Neural progenitor cell (in vitro differentiated cells): ENCODE results near the gene BCAN. TPM values are rescaled to one million over a fixed set of nuclear protein-coding genes. Genes with fewer than 3 reads are reported as not detected.

Source experiments
- DNase-seq: peaks from one replicate; pipeline ENCODE4 v3.0.0-alpha.2; 2016; ENCODE audit warnings: low spot score
- H2AFZ ChIP-seq: fragments of 200-600 bp; sonication (generic); replicated peaks from 2 replicates; pipeline ENCODE4 v1.6.1; 2016; ENCODE audit warnings: antibody characterized with exemption
- H3F3A ChIP-seq: fragments of 200-600 bp; sonication (generic); 2 replicates; pipeline ENCODE4 v1.6.1; 2016; ENCODE audit warnings: antibody characterized with exemption, low read depth
- H3K27ac ChIP-seq: fragments of 200-600 bp; sonication (generic); 2 replicates; pipeline ENCODE4 v1.5.1; 2016; ENCODE audit warnings: mild to moderate bottlenecking
- H3K27me3 ChIP-seq: fragments of 200-600 bp; sonication (generic); 2 replicates; pipeline ENCODE4 v1.6.1; 2016; ENCODE audit warnings: mild to moderate bottlenecking, moderate library complexity
- H3K36me3 ChIP-seq: fragments of 200-600 bp; sonication (generic); 2 replicates; pipeline ENCODE4 v1.5.1; 2016
- H3K4me1 ChIP-seq: fragments of 200-600 bp; sonication (generic); 2 replicates; pipeline ENCODE4 v1.6.1; 2016; ENCODE audit warnings: mixed run types
- H3K4me2 ChIP-seq: fragments of 200-600 bp; sonication (generic); 2 replicates; pipeline ENCODE4 v1.6.1; 2016
- H3K4me3 ChIP-seq: fragments of 200-600 bp; sonication (generic); 2 replicates; pipeline ENCODE4 v1.5.1; 2016
- H3K79me2 ChIP-seq: fragments of 200-600 bp; sonication (generic); 2 replicates; pipeline ENCODE4 v1.6.1; 2016; ENCODE audit warnings: low read depth
- H3K9ac ChIP-seq: fragments of 200-600 bp; sonication (generic); 2 replicates; pipeline ENCODE4 v1.6.1; 2016
- H3K9me3 ChIP-seq: fragments of 200-600 bp; sonication (generic); 2 replicates; pipeline ENCODE4 v1.5.1; 2016; ENCODE audit warnings: low read depth
- H4K20me1 ChIP-seq: fragments of 200-600 bp; sonication (generic); 2 replicates; pipeline ENCODE4 v1.6.1; 2016; ENCODE audit warnings: low read depth
- H3K27ac Mint-ChIP-seq: 3 replicates; pipeline ENCODE4 v1.8.0; 2021; ENCODE audit warnings: mixed read lengths
- H3K27me3 Mint-ChIP-seq: 2 replicates; pipeline ENCODE4 v1.8.0; 2022; ENCODE audit warnings: low read depth, mild to moderate bottlenecking, inconsistent platforms, moderate library complexity, mixed read lengths; ENCODE audit not compliant: insufficient read depth
- H3K36me3 Mint-ChIP-seq: 3 replicates; pipeline ENCODE4 v1.8.0; 2021; ENCODE audit warnings: mixed read lengths
- H3K4me1 Mint-ChIP-seq: 3 replicates; pipeline ENCODE4 v1.8.0; 2021; ENCODE audit warnings: mixed read lengths
- H3K4me3 Mint-ChIP-seq: 3 replicates; pipeline ENCODE4 v1.8.0; 2021; ENCODE audit warnings: mild to moderate bottlenecking, moderate library complexity, mixed read lengths
- H3K9me3 Mint-ChIP-seq: 3 replicates; pipeline ENCODE4 v1.8.0; 2020; ENCODE audit warnings: mixed read lengths
- EZH2 ChIP-seq: fragments of 200-600 bp; sonication (generic); IDR thresholded peaks from 2 replicates; pipeline ENCODE4 v1.6.1; 2017; ENCODE audit warnings: antibody characterized with exemption, mild to moderate bottlenecking, moderate library complexity
- EZH2phosphoT487 ChIP-seq: fragments of 200-600 bp; sonication (generic); IDR thresholded peaks from 2 replicates; pipeline ENCODE4 v1.6.1; 2017; ENCODE audit warnings: antibody characterized with exemption
- total RNA-seq: library from RNA; depleted of rRNA; stranded (reverse); fragments of >200 nt; gene quantifications from 2 replicates; pipeline ENCODE4 v1.2.3, GENCODE V29; 2015; ENCODE audit warnings: low replicate concordance
- TF ChIP-seq, protein P1 (sequence below): fragments of 200-600 bp; sonication (generic); IDR thresholded peaks from 2 replicates; pipeline ENCODE4 v1.5.1; 2017; ENCODE audit warnings: antibody characterized with exemption, mild to moderate bottlenecking

BCAN gene
- total RNA-seq, 1 donor from 2014 or later = not detected

DNA sequence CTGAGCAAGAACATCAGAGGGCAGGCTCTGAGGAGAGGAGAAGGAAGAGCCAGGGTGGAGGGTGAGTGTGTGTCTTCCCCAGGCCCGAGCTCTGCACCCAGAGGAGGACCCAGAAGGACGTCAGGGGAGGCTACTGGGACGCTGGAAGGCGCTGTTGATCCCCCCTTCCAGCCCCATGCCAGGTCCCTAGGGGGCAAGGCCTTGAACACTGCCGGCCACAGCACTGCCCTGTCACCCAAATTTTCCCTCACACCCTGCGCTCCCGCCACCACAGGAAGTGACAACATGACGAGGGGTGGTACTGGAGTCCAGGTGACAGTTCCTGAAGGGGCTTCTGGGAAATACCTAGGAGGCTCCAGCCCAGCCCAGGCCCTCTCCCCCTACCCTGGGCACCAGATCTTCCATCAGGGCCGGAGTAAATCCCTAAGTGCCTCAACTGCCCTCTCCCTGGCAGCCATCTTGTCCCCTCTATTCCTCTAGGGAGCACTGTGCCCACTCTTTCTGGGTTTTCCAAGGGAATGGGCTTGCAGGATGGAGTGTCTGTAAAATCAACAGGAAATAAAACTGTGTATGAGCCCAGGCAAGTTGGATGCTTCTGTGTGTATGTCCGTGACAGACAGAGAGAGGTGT is 17.1 kb downstream of the BCAN start:
- no peak overlapping the region for H3K9ac ChIP-seq
- Mint-ChIP-seq H3K4me1 (peaks cover 57% of the 10 kb centered on the region), H3K27me3 (peaks cover 33% of the 10 kb centered on the region), H3K9me3 (no peaks in the 10 kb centered on the region), H3K4me3 (peak overlapping the region; percentile 62), H3K36me3 (no peaks in the 10 kb centered on the region), H3K27ac (peak overlapping the region; percentile 92)
- DNase-seq = no peak
- H3K27ac ChIP-seq = no peak overlapping the region
- no peak overlapping the region for H3K4me3 ChIP-seq
- no peaks in the 10 kb centered on the region for H3K9me3 ChIP-seq
- H3F3A ChIP-seq = peaks cover 34% of the 10 kb centered on the region
- TF ChIP-seq, protein P1, sequence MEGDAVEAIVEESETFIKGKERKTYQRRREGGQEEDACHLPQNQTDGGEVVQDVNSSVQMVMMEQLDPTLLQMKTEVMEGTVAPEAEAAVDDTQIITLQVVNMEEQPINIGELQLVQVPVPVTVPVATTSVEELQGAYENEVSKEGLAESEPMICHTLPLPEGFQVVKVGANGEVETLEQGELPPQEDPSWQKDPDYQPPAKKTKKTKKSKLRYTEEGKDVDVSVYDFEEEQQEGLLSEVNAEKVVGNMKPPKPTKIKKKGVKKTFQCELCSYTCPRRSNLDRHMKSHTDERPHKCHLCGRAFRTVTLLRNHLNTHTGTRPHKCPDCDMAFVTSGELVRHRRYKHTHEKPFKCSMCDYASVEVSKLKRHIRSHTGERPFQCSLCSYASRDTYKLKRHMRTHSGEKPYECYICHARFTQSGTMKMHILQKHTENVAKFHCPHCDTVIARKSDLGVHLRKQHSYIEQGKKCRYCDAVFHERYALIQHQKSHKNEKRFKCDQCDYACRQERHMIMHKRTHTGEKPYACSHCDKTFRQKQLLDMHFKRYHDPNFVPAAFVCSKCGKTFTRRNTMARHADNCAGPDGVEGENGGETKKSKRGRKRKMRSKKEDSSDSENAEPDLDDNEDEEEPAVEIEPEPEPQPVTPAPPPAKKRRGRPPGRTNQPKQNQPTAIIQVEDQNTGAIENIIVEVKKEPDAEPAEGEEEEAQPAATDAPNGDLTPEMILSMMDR = no peak
- no peak for TF ChIP-seq EZH2phosphoT487
- TF ChIP-seq EZH2 = no peak
- H3K4me2 ChIP-seq = no peak overlapping the region
- H2AFZ ChIP-seq = no peak overlapping the region
- no peaks in the 10 kb centered on the region for H3K79me2 ChIP-seq
- no peaks in the 10 kb centered on the region for H3K36me3 ChIP-seq
- peaks cover 47% of the 10 kb centered on the region for H3K4me1 ChIP-seq
- peaks cover 24% of the 10 kb centered on the region for H4K20me1 ChIP-seq
- peaks cover 58% of the 10 kb centered on the region for H3K27me3 ChIP-seq

DNA sequence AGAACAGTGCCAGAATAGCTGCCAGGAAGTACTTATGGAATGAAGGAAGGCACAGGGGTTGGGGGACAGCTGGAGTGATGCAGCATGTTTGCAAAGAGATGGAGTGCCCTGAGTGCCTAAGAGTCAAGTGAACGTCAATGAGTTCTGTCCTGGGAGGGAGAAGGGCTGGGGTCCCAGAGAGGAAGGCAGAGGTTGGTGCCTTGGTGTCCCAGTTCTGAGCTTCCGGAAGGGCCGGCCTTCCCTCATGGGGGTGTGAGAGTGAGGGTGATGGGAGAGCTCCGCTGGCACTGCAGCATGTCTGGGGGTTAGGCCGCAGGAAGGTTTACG is 17.7 kb downstream of the BCAN start:
- peaks cover 24% of the 10 kb centered on the region for H4K20me1 ChIP-seq
- TF ChIP-seq, protein P1 = no peak
- no peak for TF ChIP-seq EZH2phosphoT487
- TF ChIP-seq EZH2 = no peak
- H3F3A ChIP-seq = peaks cover 40% of the 10 kb centered on the region
- no peak overlapping the region for H2AFZ ChIP-seq
- Mint-ChIP-seq H3K9me3 (no peaks in the 10 kb centered on the region), H3K27me3 (peaks cover 32% of the 10 kb centered on the region), H3K4me3 (peak overlapping the region; percentile 63), H3K4me1 (peaks cover 63% of the 10 kb centered on the region), H3K27ac (peak overlapping the region; percentile 92), H3K36me3 (no peaks in the 10 kb centered on the region)
- H3K4me2 ChIP-seq = no peak overlapping the region
- peaks cover 53% of the 10 kb centered on the region for H3K4me1 ChIP-seq
- no peak overlapping the region for H3K4me3 ChIP-seq
- peaks cover 52% of the 10 kb centered on the region for H3K27me3 ChIP-seq
- H3K79me2 ChIP-seq = no peaks in the 10 kb centered on the region
- no peak overlapping the region for H3K27ac ChIP-seq
- no peak for DNase-seq
- no peaks in the 10 kb centered on the region for H3K36me3 ChIP-seq
- H3K9me3 ChIP-seq = no peaks in the 10 kb centered on the region
- H3K9ac ChIP-seq = no peak overlapping the region

DNA sequence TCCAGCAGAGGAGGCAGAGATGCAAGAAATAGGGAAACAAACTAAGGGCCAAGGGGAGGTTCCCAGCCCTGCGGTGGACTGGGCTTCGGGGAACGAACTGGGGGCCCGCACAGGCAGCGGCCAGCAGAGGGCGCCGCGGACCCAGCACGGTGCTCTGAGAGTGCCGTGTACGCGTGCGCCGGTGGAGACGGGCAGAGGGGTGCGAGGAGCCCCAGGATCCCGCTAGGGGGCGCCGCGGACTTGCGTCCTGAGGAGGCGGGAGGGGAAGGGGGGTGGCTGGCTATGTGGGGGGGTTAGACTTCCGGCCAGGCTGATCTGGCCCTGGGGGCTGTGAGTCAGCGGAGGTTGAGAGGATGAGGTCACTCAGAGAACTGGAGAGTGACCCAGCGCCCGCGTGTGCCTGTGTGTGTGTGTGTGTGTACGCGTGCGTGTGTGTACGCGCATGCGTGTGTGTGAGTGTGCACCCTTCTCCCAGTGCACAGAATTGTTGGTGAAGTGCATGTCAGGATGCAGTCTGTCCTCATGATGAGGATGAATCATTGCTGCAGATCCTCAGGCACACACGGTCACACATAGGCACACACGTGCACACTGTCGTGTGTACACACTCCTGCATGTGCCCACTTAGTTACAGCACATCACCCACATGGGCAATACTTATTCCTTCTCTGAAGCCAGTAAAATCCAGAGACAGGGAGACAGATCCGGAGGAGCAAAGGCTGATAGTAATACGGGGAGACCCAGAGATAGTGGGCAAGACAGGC is 18.3 kb downstream of the BCAN start:
- Histone ChIP-seq H3K4me3 (no peak overlapping the region), H2AFZ (no peak overlapping the region), H3K27ac (no peak overlapping the region), H3K27me3 (peaks cover 46% of the 10 kb centered on the region), H3K79me2 (no peaks in the 10 kb centered on the region), H3F3A (peaks cover 43% of the 10 kb centered on the region), H3K9me3 (no peaks in the 10 kb centered on the region), H3K4me2 (peak overlapping the region; percentile 24), H3K4me1 (peaks cover 58% of the 10 kb centered on the region), H3K9ac (no peak overlapping the region), H4K20me1 (peaks cover 19% of the 10 kb centered on the region), H3K36me3 (no peaks in the 10 kb centered on the region)
- Mint-ChIP-seq H3K9me3 (no peaks in the 10 kb centered on the region), H3K36me3 (no peaks in the 10 kb centered on the region), H3K4me1 (peaks cover 67% of the 10 kb centered on the region), H3K4me3 (peak overlapping the region; percentile 63), H3K27me3 (peaks cover 32% of the 10 kb centered on the region), H3K27ac (peak overlapping the region; percentile 99)
- DNase-seq = peak; percentile 99
- peak; percentile 25 for TF ChIP-seq EZH2
- TF ChIP-seq EZH2phosphoT487 = no peak
- TF ChIP-seq, protein P1 = peak; percentile 100
